Stimulated activated naive CD8-positive, alpha-beta T cell treated with anti-CD3 and anti-CD28 coated beads, Interleukin-15, Interleukin-2, amounts not matched to agents 100 U/mL and 50 U/mL, for 24 hours (primary cell): ENCODE data around the gene PSRC1.
A peak's percentile ranks its signal among the peaks of the same experiment; 100 is the strongest.

ENCODE experiments used
- ATAC-seq: fragments of 150-1000 bp; cut with Tn5 transposase; one replicate; pipeline ENCODE4 v1.10.0; 2021
- DNase-seq: peaks from one replicate; pipeline ENCODE4 v3.0.0; 2021

The PSRC1 gene

GRCh38 chr1:109247401-109248365 lies 35.3 kb downstream of the PSRC1 start:
- DNase-seq (no peak), ATAC-seq (no peak)

GRCh38 chr1:109246141-109246551 lies 36.8 kb downstream of the PSRC1 start:
- DNase-seq, result no peak
- ATAC-seq, result no peak

GRCh38 chr1:109243860-109244552 lies 38.9 kb downstream of the PSRC1 start:
- no peak for ATAC-seq
- DNase-seq, result no peak

GRCh38 chr1:109243221-109243620 lies 39.7 kb downstream of the PSRC1 start:
- no peak for ATAC-seq

GRCh38 chr1:109242387-109242786 lies 40.6 kb downstream of the PSRC1 start:
- DNase-seq (no peak), ATAC-seq (no peak)

More at GRCh38 chr1:109243221-109243620, 39.7 kb downstream of the PSRC1 start:
- no peak for DNase-seq

- DNase-seq (no peak), ATAC-seq (no peak)
These were observed 41.1 kb downstream of the PSRC1 start for GRCh38 chr1:109241841-109242345.

- ATAC-seq (no peak), DNase-seq (no peak)
These were observed 41.6 kb downstream of the PSRC1 start for GRCh38 chr1:109241344-109241743.

GRCh38 chr1:109240158-109241152 lies 42.5 kb downstream of the PSRC1 start:
- DNase-seq, result peak; percentile 29
- peak; percentile 41 for ATAC-seq

- DNase-seq (no peak), ATAC-seq (peak; percentile 73)
These were observed 43.4 kb downstream of the PSRC1 start for GRCh38 chr1:109239409-109240068.

- DNase-seq (no peak), ATAC-seq (no peak)
These were observed 43.9 kb downstream of the PSRC1 start for GRCh38 chr1:109239047-109239408.

GRCh38 chr1:109238382-109238781 lies 44.6 kb downstream of the PSRC1 start:
- no peak for ATAC-seq
- DNase-seq, result no peak

- ATAC-seq (no peak), DNase-seq (no peak)
These were observed 45.4 kb downstream of the PSRC1 start for GRCh38 chr1:109237512-109237911.

GRCh38 chr1:109235137-109235536 lies 47.8 kb downstream of the PSRC1 start:
- no peak for ATAC-seq

GRCh38 chr1:109231066-109231465 lies 51.9 kb downstream of the PSRC1 start:
- ATAC-seq, result no peak
- DNase-seq, result no peak

More at GRCh38 chr1:109235137-109235536, 47.8 kb downstream of the PSRC1 start:
- DNase-seq, result no peak
